Loucy (cell line): Measurements from ENCODE around the gene PTPRN2.

ENCODE experiments used
- CTCF ChIP-seq: fragments of 200-600 bp; sonication (generic); conservative IDR thresholded peaks from 2 replicates; pipeline ENCODE4 v1.5.1; 2014; ENCODE audit warnings: mild to moderate bottlenecking, antibody characterized with exemption, low read length
- EZH2phosphoT487 ChIP-seq: fragments of 200-600 bp; IDR thresholded peaks from 2 replicates; pipeline ENCODE4 v1.6.1; 2018; ENCODE audit warnings: antibody characterized with exemption, mild to moderate bottlenecking, moderate library complexity, borderline replicate concordance

GRCh38 chr7:157554393-157555238 is 1033.0 kb downstream of the PTPRN2 start:
- no peak for TF ChIP-seq CTCF
- no peak for TF ChIP-seq EZH2phosphoT487
